ENCODE data around the gene SPAG8. TPM values are rescaled to one million over a fixed set of nuclear protein-coding genes. Genes with fewer than 3 reads are reported as not detected.

The SPAG8 gene
- total and polyA plus RNA-seq, 9 of the 15 experiments (the other 6 are each of a cell fraction or from before 2014, with no cell fraction given) = 0.03 to 0.47 (median 0.21) TPM

GRCh38 chr9:35813434-35814105 lies 1.5 kb upstream of the SPAG8 start (continued):
- TF ChIP-seq SRSF3 (IDR thresholded peaks at IDR 0.05; ENCODE audit: insufficient read depth, low read length) = no peak
- TF ChIP-seq RAD51 (IDR thresholded peaks at IDR 0.05; ENCODE audit: borderline replicate concordance, low read depth) = no peak
- TF ChIP-seq ERF (CRISPR knock-in tag; IDR thresholded peaks at IDR 0.05) = no peak
- TF ChIP-seq SMARCC2 (IDR thresholded peaks at IDR 0.05; ENCODE audit: low read depth) = no peak
- TF ChIP-seq RAD21 (CRISPR knock-in tag; conservative IDR thresholded peaks at IDR 0.05 in 1 of 2, IDR thresholded peaks at IDR 0.05 in 1 of 2) = peak in 1 of 2 experiments; percentile 38; a peak in 2 of 4 replicates
- TF ChIP-seq CTCF (IDR thresholded peaks at IDR 0.05 in 2 of 3, conservative IDR thresholded peaks at IDR 0.05 in 1 of 3; ENCODE audit: insufficient read depth in 2 of 3, low read depth in 1 of 3, low read length in 3 of 3) = peak; percentile 33 to 63 (median 44); a peak in 5 of 6 replicates
- no peak for TF ChIP-seq FOXM1 (IDR thresholded peaks at IDR 0.05; ENCODE audit: low read depth)
- TF ChIP-seq FOXM1 (CRISPR knock-in tag; IDR thresholded peaks at IDR 0.05; ENCODE audit: low read depth) = 0 out of 2 replicates have a peak, but pooled peaks have one; percentile 3
- no peak for TF ChIP-seq ZBTB5 (IDR thresholded peaks at IDR 0.05)
- TF ChIP-seq ZNF175 (CRISPR knock-in tag; IDR thresholded peaks at IDR 0.05; ENCODE audit: low read depth) = no peak
- TF ChIP-seq ELK3 (CRISPR knock-in tag; IDR thresholded peaks at IDR 0.05) = no peak
- peak; percentile 56 for TF ChIP-seq CBFA2T2 (conservative IDR thresholded peaks at IDR 0.05)
- peak; percentile 38 for TF ChIP-seq POLR2AphosphoS5 (IDR thresholded peaks at IDR 0.05; ENCODE audit: control insufficient read depth, insufficient read depth, low read depth, low read length)
- no peak for TF ChIP-seq ZNF699 (CRISPR knock-in tag; IDR thresholded peaks at IDR 0.05; ENCODE audit: insufficient replicate concordance)

Data from K562 (cell line).